Kidney (tissue), 14 donors: ENCODE measurements around the gene ZCCHC3. TPM values are rescaled to one million over a fixed set of nuclear protein-coding genes. Genes with fewer than 3 reads are reported as not detected.

Experiments used
- DNase-seq, 5 donors: peaks; one replicate each; pipeline ENCODE4 v3.0.0-alpha.2; 2013 to 2020
- FAIRE-seq: peaks from 2 replicates; lab custom pipeline; 2012; peaks lifted over from hg19 to GRCh38; lab: Jason Lieb, UNC
- H3K27ac ChIP-seq, 2 donors: one replicate each; pipeline ENCODE4 v1.7.0; 2013; ENCODE audit warnings: low read depth in 2 of 2, low read length in 2 of 2, inconsistent platforms in 1 of 2
- H3K27me3 ChIP-seq: one replicate; pipeline ENCODE4 v1.7.1; 2013; ENCODE audit warnings: low read length, inconsistent platforms; ENCODE audit not compliant: control insufficient read depth, insufficient read depth
- H3K36me3 ChIP-seq, 3 donors: one replicate each; pipeline versions ENCODE4 v1.7.0 to v1.7.1; 2013; ENCODE audit warnings: low read length in 3 of 3, control low read depth in 1 of 3, inconsistent platforms in 1 of 3; ENCODE audit not compliant: insufficient read depth in 3 of 3, control insufficient read depth in 2 of 3
- H3K4me1 ChIP-seq, 3 donors: one replicate each; pipeline versions ENCODE4 v1.7.0 to v1.7.1; 2013; ENCODE audit warnings: low read length in 3 of 3, inconsistent platforms in 1 of 3, low read depth in 1 of 3; ENCODE audit not compliant: control insufficient read depth in 2 of 3, insufficient read depth in 2 of 3
- H3K4me3 ChIP-seq, 3 donors: one replicate each; pipeline versions ENCODE4 v1.7.0 to v1.8.1; 2013; ENCODE audit warnings: low read length in 3 of 3, control low read depth in 1 of 3, inconsistent platforms in 1 of 3
- H3K9ac ChIP-seq, 3 donors: one replicate each; pipeline versions ENCODE4 v1.7.0 to v1.7.1; 2013; ENCODE audit warnings: low read length in 3 of 3, control low read depth in 1 of 3, inconsistent platforms in 1 of 3
- H3K9me3 ChIP-seq, 3 donors: one replicate each; pipeline versions ENCODE4 v1.7.0 to v1.7.1; 2013; ENCODE audit warnings: low read length in 3 of 3, control low read depth in 1 of 3, inconsistent platforms in 1 of 3; ENCODE audit not compliant: control insufficient read depth in 2 of 3, insufficient read depth in 1 of 3
- CTCF ChIP-seq: IDR thresholded peaks from 3 replicates; pipeline ENCODE4 v1.5.1; 2012; ENCODE audit warnings: mild to moderate bottlenecking, moderate library complexity, borderline replicate concordance; ENCODE audit not compliant: insufficient read depth; ENCODE audit errors: extremely low read depth
- intact Hi-C: fragments of 100-400 bp; cut with DNase I; formaldehyde crosslinking; loops from one replicate; pipeline ENCODE4 v1.11.1; 2022
- polyA plus RNA-seq: library from polyadenylated mRNA; stranded (reverse); fragments of 350-450 nt; fragmentation: Illumina TruSeq; extraction: RNeasy Lipid Tissue Mini Kit (QIAGEN cat#74804); gene quantifications from one replicate; pipeline ENCODE4 v1.2.3, GENCODE V29; 2014; ENCODE audit warnings: low read depth, low replicate concordance; ENCODE audit not compliant: insufficient read depth
- total RNA-seq: library from RNA; stranded (reverse); fragmentation: NEBNext Ultra II Directional; extraction: Animal tissue kit (Norgen Biotek cat#: 25700); gene quantifications from one replicate; pipeline ENCODE4 v1.2.1, GENCODE V29; 2021
- donor health status: control.
- donor health status: control.
- donor health status: control.
- donor health status: control.
- donor health status: control.
- donor health status: DM: yes; HTN: yes; CAD: no.
- donor health status: Normal renal cell carcinoma (clear cell type).

The ZCCHC3 gene
- total and polyA plus RNA-seq, 2 donors from 2014 or later = 12.8 to 16.4 TPM

DNA sequence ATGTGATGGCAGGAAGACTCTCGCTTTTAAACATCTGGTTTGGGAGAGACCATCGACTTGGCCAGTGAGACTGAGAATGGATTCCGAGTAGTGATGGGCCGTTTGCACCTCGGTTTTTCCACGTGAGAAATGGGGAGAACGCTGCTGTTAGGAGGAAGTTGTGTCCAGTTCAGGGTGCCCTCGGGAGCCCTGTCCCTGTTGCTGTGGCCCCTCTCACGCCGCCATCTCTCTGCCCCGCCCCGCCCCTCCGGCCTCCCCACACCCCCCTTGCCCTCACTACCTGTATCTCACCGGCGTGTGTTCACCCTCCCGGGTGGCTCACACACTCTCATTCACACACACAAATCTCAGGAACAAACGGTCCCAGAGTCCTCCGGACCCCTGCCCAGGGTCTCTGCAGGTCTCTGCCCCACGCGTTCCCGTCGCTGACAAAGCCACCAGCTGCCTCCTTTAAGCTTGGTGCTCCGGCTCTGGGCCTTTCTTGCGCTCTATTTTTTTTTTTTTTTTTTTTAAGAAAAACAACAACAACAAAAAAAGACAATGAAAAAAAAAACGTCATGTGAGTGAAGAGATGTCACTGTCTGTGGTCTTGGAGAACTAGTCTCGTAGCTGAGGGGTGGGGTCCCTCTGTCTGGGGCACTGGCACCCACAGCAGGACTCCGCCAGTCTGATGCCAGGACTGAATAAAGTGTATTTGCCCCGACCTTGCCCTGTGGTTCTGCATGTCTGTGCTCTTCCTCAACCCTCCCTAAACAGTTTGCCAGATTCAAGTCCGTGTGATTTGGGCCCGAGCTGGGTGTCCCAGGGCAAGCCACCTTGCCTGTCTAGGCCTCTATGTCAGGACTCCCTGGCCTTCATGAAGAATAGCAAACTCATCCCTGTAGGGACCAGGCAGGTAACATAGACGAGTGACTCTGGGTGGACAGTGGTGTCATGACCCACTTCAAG is 30.9 kb downstream of the ZCCHC3 start:
- DNase-seq = peak in 1 of 5 donors; percentile 74
- Histone ChIP-seq H3K9me3 (no peaks in the 10 kb centered on the region), H3K9ac (peak overlapping the region in 2 of 3 donors; percentile 6 to 77), H3K4me1 (peaks cover 0 to 12% (median 5%) of the 10 kb centered on the region in 3 donors), H3K27me3 (no peaks in the 10 kb centered on the region), H3K36me3 (peaks cover 0 to 5% (median 0%) of the 10 kb centered on the region in 3 donors), H3K4me3 (peak overlapping the region; percentile 58 to 72 (median 69)), H3K27ac (peak overlapping the region; percentile 44 to 89)
- intact Hi-C loops = no loop called here
- FAIRE-seq = no peak
- no peak for TF ChIP-seq CTCF

GRCh38 chr20:328975-329695 is 31.8 kb downstream of the ZCCHC3 start:
- FAIRE-seq (no peak), DNase-seq (no peak)
- H3K4me3 ChIP-seq = no peak overlapping the region
- H3K27ac ChIP-seq = no peak overlapping the region
- TF ChIP-seq CTCF = no peak
- peaks cover 0 to 12% (median 5%) of the 10 kb centered on the region in 3 donors for H3K4me1 ChIP-seq
- H3K9ac ChIP-seq = peak overlapping the region in 1 of 3 donors; percentile 48
- intact Hi-C loops = no loop called here
- H3K9me3 ChIP-seq = no peaks in the 10 kb centered on the region
- H3K27me3 ChIP-seq = no peaks in the 10 kb centered on the region
- H3K36me3 ChIP-seq = peaks cover 0 to 5% (median 0%) of the 10 kb centered on the region in 3 donors

DNA sequence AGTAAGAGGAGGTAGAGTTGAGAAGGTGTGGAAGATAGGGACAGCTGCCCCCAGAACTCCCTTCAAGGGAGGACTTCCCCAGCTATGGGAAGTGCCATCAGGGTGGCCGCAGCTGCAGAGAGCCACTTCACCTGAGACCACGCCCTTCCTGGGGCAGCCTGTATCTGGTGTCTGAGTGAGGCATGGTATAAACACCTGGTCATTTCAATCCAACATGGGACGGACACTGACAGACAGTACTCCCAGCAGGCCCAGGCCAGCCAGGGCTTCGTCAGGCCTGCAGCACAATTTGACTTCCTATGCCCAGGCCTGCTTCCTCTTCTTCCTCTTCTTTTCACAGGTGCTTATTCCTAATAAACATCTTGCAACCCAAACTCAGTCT is 32.5 kb downstream of the ZCCHC3 start:
- Histone ChIP-seq H3K27ac (no peak overlapping the region), H3K9me3 (no peaks in the 10 kb centered on the region), H3K9ac (no peak overlapping the region), H3K36me3 (peaks cover 0 to 5% (median 0%) of the 10 kb centered on the region in 3 donors), H3K27me3 (no peaks in the 10 kb centered on the region), H3K4me1 (peaks cover 0 to 12% (median 5%) of the 10 kb centered on the region in 3 donors), H3K4me3 (no peak overlapping the region)
- DNase-seq (no peak), FAIRE-seq (no peak)
- TF ChIP-seq CTCF = no peak
- intact Hi-C loops = no loop called here
